NCI-H1436 treated with DMSO at 0.1 percent for 48 hours (cell line): ENCODE measurements around the gene BICDL2.

ENCODE experiments used
- DNase-seq: peaks from one replicate; lab custom pipeline; 2025; lab: John Stamatoyannopoulos, UW

Gene BICDL2

DNA sequence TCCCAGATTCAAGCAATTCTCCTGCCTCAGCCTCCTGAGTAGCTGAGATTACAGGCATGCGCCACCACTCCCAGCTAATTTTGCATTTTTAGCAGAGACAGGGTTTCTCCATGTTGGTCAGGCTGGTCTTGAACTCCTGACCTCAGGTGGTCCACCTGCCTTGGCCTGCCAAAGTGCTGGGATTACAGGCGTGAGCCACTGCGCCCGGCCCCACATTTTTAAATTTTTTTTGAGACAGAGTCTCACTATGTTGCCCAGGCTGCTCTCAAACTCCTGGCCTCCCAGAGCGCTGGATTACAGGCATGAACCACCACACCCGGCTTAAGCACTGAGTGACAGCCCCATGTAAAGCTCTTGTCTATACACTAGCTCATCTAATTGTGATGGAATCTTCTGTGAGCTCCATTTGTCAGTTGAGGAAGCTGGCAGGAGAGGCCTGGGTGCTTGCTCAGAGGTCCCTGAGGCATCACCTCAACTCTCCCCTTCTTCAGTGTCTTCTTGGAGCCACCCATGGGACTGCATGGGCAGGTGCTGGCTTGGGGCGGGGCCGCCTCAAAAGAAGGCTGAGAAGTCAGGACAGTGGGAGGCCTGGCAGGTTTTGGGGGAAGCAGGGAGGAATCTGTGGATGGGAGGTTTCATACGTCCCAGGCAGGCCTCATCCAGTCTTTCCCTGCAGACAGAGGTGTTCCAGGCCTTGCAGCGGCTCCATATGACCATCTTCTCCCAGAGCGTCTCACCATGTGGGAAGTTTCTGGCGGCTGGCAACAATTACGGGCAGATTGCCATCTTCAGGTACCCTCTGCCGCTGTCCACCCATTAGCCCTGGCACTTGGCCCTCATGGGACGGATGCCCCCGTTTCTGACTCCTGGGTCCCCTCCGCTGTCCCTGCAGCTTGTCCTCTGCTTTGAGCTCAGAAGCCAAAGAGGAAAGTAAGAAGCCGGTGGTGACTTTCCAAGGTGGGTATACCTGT, 11.4 kb downstream of the BICDL2 start:
- no peak for DNase-seq

DNA sequence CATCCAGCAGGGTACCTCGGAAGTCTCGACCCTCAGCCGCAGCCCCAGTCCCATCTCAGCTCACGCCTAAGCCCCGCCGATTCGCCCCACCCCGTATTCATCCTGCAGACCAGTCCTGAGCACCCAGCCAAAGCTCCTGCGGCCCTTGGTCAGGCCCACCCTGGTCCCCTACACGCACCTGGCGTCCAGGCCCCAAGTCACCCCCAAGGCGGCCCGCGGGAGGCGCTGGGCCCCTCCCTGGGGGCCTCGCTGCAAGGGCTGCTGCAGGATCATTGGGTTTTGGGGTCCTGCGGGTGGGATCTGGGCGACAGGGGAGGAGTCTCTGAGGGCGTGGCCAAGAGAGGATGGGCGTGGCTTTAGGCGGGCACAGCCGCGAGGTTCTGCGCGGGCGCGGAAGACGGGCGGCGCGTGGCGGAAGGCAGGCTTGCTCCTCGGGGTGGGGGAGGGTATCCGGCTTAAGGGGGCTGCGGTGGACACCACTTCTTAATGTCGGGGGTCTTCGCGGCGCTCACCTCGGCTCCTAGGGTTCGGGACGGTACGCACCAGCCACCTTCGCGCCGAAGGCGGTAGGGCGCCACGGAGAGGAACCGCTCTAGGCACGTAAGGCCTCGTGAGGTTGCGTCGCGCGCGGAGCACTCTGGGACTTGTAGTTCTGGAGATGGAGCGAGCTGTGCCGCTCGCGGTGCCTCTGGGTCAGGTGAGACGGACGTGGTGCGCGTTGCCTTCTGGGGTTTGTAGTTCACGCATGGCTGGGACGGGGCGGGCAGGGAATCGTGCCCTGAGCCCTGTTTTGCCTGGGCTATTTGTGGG, 12.9 kb downstream of the BICDL2 start, which contains the start of the genes HCFC1R1 and THOC6:
HCFC1R1 (minus strand) TSS at position 274 of the 810 bp plus-strand sequence; CDS start at position 273, 1 bp downstream.
THOC6 (plus strand) TSS at position 367 of the 810 bp plus-strand sequence; CDS start at position 659, 292 bp downstream.
- DNase-seq, result peak; percentile 92

DNA sequence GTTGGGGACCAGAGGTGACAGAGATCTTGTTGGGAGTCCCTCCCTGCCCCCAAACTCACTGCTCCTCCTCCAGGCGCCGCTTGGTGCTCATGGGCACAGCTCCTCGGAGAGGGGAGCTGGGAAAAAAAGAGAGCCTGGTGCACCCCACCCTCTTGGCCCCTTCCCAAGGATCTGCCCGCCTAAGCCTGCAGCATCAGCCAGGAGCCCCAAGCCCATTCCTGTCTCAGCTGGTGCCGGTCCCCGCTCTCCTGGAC, 13.4 kb downstream of the BICDL2 start:
- DNase-seq, result no peak

DNA sequence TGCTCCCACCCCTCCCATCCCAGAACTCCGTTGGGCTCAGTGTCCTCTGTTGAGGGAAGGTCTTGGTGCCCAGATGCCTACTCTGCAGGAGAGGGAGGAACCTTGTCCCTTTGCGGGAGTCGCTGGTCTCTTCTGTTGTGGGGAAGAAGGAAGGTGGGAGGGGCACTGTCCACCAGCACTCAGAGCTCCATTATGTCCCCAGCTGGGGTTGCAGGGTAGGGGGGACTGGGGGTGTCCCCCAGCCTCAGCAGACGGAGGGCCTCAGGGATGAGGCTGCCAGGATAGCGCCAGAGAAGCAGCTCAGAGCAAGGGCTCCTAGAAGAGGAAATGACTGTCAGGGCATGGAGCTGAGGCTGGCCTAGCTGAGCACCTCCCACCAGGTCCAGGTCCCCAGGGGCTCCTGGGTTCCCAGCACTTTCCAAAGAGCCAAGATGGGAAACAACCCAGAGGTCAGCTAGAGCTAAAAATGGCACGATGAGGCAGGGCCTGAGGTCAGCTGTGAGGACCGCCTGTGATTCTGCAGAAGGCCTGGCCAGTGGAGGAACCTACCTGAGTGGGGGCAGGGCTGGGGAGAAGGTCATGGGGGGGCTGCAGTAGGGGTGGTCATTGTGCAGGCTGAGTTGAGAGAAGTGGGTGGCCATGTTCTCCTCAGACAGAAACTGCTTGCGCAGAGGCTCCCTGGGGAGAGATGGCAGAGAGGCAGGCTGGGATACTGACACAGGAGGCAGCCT, 13.9 kb downstream of the BICDL2 start:
- no peak for DNase-seq

DNA sequence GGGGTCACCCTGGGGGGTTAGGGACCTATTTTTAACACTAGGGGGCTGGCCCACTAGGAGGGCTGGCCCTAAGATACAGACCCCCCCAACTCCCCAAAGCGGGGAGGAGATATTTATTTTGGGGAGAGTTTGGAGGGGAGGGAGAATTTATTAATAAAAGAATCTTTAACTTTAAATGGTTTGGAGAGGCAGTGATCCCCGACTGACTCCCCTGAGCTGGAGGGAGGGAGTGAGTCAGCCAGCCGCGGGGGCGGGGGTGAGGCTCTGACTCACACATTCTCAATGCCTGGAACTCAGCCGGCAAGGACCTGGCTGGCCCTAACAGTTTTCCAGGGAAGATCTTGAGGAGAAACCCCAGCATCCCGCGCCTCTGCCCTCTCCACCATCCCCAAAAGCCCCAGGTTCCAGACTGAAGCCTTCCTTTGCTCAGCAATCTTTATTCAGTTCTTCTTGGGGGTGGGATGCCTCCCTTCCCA, 14.5 kb downstream of the BICDL2 start:
- DNase-seq, result no peak

DNA sequence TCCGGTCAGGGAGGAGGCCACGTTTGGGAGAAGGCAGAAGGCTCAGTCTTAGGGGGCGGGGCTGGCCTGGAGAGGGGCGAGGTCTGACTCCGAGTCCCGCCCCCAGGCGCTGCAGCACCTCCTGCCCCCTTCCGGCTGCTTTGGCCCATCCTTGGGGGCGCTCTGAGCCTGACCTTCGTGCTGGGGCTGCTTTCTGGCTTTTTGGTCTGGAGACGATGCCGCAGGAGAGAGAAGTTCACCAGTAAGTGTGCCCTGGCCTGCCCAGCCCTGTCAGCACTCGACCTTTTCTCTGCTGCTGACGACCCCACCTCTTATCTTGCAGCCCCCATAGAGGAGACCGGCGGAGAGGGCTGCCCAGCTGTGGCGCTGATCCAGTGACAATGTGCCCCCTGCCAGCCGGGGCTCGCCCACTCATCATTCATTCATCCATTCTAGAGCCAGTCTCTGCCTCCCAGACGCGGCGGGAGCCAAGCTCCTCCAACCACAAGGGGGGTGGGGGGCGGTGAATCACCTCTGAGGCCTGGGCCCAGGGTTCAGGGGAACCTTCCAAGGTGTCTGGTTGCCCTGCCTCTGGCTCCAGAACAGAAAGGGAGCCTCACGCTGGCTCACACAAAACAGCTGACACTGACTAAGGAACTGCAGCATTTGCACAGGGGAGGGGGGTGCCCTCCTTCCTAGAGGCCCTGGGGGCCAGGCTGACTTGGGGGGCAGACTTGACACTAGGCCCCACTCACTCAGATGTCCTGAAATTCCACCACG, 15.1 kb downstream of the BICDL2 start:
- no peak for DNase-seq

DNA sequence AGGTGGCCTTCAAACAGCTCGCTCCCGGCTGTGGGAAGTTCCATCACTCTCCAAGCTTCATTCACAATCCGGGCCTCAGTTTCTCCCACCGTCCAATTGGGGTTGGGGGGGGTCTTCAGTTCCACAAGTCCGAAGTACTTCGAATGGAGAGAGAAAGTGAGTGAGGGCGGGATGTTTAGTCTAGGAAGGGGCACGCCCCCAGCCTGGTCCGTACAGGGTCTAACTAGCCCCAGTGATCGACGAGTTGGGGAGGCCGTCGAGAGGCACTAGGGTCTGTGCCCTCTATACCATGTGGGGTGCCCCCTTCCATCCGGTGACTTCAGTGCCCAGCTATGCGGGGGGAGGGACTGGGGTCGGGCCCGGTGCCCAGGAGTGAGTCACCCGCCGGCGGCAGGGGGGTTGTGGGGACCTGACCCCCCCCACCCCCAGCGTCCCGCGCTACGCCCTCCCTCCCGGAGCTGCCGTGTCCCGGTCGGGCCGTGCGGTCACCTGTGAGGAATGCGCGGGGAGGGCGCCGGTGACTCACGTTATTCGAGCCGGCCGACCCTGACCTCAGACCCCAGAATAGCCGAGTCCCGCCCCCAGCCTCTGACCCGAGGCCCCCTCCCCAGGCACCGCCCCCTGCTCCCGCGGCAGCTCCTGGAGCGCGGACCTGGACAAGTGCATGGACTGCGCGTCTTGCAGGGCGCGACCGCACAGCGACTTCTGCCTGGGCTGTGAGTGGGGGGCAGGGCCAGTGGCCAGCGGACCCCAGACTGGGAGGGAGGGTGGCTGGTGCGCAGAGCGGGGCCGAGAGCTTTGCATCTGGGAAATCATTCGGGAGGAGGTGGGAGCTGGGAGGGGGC, 15.9 kb downstream of the BICDL2 start:
- no peak for DNase-seq

DNA sequence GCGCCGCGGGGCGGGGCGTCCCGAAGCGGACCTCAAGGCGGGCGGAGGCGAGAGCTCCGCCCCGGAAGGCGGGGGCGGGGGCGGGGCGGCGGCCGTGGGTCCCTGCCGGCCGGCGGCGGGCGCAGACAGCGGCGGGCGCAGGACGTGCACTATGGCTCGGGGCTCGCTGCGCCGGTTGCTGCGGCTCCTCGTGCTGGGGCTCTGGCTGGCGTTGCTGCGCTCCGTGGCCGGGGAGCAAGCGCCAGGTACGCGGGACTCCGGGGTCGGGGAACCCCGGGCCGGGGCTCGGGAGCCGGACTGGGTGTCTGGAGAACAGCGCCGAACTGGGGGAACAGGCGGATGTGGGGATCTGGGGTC, 16.5 kb downstream of the BICDL2 start, which contains the start of gene TNFRSF12A:
TNFRSF12A (plus strand) TSS at position 122 of the 357 bp plus-strand sequence; CDS start at position 152, 30 bp downstream.
- no peak for DNase-seq

DNA sequence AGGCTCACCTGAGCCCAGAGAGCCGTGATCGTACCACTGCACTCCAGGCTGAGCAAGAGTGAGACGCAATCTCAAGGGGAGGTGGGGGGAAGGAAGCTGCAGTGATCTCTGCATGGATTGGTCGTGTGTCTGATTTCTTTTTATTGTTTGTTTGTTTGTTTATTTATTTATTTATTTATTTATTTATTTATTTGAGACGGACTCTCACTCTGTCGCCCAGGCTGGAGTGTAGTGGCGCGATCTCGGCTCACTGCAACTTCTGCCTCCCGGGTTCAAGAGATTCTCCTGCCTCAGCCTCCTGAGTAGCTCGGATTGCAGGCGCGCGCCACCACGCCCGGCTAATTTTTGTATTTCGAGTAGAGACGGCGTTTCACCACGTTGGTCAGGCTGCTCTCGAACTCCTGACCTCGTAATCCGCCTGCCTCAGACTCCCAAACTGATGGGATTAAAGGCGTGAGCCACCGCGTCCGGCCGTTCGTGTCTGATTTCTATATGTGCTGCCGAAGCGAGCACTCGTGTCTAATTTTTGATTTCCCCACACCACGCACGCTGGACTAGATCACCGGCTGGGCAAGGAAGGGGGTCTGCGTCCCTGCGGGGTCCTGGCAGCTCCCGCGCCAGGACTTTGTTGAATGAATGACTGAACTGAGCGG, 17.0 kb downstream of the BICDL2 start:
- DNase-seq, result no peak

DNA sequence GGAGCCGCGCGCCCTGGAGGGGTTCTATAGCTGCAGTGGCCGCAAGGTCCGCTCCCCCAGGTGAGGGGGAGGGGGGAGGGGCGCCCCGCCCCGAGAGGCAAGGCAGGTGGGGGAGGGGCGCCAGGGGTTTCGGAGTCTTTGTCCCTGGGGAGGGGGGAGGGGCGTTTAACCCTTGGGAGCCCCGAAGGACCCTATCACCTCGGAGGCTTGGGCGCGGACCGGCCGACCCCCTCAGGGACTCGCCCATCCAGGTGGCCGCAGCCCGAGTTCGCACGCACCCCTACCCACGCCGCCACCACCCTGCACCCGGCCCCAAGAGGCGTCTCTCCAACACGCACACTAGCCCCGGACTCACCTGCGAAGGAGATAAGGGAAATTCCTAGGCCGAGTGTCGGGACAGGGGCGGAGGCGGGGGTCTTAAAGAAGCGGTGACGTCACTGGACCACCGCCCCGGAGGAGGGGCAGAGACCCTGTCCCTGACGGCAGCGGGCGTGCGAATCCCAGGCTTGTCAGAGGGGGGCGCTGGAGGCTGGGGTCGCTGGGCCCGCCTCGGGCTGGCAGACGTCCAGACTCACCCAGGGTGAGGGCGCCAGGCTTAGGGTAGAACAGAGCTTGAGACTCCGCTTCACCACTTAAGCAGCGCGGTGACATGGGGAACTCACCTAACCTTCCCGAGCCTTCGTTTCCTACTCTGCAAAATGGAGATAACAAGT, 18.8 kb downstream of the BICDL2 start, which contains the start of gene CLDN6:
CLDN6 (minus strand) TSS at position 390 of the 713 bp plus-strand sequence. CDS start 2,162 bp downstream, outside the sequence.
- no peak for DNase-seq

DNA sequence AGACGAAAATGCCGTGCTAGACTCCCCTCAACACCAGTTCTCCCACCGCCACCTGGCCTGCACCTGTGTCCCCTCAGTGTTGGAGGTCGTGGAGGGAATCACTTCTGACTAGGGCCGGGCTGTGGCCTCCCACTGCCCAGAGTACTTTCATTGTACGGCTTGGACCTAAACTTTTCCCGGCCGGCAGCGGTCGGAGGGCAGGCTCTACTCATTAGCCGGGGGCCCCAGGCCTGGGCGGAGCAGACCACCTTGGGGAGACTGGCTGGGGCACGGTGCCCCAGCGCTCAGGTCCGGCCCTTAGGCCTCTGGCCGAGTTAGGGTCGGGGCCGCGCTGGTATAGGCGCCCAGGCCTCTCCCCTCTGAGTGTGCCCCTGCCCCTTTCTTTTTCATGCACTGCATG, 19.4 kb downstream of the BICDL2 start:
- DNase-seq, result no peak

DNA sequence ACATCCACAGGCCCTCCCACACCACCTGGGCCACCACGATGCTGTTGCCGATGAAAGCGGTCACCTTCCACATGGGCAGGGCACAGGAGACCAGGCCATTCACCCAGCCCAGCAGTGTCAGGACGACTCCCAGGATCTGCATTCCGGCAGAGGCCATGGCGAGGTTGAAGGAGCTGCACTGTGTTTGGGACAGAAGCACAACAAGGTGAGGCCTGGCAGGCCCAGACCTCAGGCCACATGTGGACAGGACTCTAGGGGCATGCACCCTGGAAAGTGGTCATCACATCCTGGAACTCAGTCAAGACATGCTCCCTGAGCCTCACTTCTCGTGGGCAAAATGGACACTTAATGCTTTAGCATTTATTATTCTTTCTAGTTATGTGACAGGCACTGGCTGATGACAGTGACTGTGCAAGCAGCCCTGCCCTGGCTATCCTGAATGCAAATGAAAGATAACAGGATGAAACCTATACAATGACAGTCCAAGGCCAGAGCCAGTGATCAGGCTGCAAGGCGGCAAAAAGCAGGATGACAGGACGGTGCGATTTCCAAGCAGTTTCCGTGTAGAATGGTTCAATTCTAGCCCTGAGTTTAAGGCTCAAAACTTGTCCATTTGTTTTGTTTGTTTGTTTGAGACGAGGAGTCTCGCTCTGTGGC, 20.8 kb downstream of the BICDL2 start:
- no peak for DNase-seq

DNA sequence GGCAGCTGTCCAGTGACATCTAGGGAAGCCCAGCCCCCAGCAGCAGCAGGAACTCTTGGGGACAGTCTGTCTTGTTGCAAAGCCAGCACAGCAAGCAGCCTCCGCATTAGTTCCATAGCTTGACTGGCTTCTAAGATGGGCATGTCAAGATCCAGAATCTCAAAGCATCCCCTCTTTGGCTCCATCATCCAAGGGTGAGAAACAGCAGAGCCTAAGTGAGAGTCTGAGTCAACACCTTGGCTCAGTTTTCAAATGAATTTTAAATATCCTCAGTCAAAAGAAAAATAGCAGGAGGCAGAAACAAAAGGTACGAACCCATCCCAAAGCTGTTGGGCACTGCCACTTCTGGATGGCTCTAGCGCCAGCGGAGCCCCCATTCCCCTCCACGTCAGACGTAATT, 21.8 kb downstream of the BICDL2 start:
- no peak for DNase-seq

DNA sequence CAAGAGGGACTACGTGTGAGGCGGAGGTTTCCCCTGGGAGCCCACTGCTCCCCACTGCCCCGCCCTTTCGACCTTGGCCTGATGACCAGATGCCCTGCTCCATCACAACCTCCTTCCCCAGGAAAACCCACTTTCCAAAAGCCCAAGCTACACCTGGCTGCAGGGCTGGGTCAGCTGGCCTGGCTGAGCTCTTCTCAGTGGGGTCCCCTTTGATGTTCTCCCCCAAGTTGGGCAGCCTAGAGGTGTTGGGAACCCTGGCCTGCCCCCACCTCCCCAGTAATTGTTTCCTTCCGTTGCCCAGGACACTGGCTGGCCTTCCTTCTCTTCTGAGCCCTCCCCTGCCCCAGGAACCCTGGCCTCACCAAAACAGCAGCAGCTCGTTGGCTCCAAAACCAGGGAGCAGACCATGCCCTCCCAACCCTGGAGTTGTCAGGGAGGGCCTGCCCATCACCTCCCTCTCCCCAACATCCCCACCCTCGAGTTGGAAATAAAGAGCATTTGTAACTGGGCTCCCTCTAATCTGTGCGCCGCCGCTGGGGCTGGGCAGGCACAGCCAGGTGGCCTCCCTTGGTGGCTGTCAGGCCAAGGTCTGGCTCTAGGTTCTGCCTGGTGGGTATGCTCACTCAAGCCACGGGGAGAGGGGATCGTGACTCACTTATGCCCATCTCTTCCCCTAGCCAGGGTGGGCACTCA, 22.6 kb downstream of the BICDL2 start:
- no peak for DNase-seq

DNA sequence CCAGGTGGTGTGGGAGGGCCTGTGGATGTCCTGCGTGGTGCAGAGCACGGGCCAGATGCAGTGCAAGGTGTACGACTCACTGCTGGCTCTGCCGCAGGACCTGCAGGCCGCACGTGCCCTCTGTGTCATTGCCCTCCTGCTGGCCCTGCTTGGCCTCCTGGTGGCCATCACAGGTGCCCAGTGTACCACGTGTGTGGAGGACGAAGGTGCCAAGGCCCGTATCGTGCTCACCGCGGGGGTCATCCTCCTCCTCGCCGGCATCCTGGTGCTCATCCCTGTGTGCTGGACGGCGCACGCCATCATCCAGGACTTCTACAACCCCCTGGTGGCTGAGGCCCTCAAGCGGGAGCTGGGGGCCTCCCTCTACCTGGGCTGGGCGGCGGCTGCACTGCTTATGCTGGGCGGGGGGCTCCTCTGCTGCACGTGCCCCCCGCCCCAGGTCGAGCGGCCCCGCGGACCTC, 23.2 kb downstream of the BICDL2 start:
- DNase-seq, result no peak

DNA sequence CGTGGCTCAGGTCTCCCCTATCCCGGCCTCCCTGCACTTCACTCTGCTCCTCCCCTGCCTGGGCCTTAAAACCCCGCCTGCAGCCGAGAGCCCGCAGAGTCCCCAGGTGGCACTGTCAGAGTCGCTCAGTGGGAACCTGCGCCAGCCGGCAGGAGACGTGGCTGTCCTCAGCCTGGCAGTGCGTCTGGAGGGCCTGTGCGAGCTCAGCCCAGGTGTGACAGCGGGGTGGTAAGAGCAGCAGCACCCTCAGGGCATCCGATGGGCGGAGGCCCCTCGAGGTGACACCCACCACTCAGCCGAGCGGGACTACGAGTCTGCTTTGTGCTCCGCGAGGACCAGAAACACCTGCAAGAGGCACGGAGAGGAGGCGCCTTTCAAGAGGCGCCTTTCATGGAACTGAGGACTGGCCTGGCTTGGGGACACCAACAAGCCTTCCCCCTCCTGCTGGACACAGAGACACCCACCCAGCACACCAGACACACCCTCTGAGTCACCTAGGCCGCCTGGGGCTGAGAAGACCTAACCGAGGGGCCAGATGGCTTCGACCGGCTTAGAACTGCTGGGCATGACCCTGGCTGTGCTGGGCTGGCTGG, 23.8 kb downstream of the BICDL2 start, which contains the start of gene CLDN9:
CLDN9 (plus strand) TSS at position 96 of the 593 bp plus-strand sequence; CDS start at position 536, 440 bp downstream.
- peak; percentile 41 for DNase-seq

DNA sequence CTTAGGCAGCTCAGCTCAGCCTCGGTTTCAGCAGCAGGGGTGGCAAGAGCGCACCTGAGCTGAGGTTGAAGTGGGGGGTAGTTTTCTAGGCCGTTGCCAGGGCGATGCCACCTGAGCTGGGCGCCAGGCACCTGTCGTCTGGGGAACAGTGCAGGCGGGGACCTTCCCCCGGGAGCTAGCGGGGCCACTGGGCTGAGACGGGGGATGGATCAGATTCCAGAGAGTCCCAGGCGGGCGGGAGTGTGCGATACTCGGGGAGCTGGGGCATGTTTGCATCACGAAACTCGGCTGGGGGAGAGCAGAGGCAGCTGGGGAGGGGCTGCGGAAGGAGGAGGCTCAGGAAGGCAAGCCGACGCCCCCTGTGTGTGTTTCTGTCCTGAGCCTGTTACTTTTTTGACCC, 24.5 kb downstream of the BICDL2 start:
- DNase-seq, result peak; percentile 77
